ENCODE data around the gene COL4A2. TPM values are rescaled to one million over a fixed set of nuclear protein-coding genes. Genes with fewer than 3 reads are reported as not detected.

Gene COL4A2
- total RNA-seq, 1 experiment from 2014 or later, result 1.6 TPM

DNA sequence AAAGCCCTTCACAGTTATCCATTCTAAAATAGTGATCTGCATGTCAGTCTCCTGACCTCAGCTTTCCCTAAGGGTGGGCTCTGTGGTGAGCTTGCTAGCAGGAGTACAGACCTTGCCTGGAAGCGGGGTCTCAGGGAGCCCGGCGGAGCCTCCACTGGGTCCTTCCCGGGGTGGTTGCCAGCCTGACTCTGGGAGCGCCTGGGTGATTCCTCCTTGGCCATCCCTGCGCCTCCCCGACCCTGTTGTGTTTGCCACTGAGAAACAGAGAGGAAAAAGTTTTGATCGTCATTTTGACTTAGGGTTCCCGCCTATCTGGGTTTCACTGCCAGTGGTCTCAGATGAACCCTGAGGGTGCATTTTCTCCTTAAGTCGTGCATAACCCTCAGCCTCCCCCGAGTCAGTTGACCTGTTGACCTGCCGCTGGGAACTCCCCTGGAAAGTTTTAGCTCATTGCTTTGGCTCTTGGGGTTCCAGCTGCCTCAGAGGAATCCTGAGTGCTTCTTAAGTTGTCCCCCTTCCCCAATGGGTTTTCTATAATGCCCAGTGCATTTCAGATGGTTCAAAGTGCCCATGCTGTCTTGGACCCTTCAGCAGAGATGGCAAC lies 136.6 kb downstream of the COL4A2 start:
- H2AFZ ChIP-seq (ENCODE audit: low read depth, low read length, poor library complexity, severe bottlenecking), result no peak overlapping the region
- no peak overlapping the region for H3K4me3 ChIP-seq (replicated peaks in 1 of 2; ENCODE audit: low read depth in 1 of 2, low read length in 2 of 2)
- no peaks in the 10 kb centered on the region for H3K9me3 ChIP-seq (ENCODE audit: control insufficient read depth in 1 of 2, insufficient read depth in 1 of 2, low read depth in 1 of 2, low read length in 2 of 2)
- no peaks in the 10 kb centered on the region for H3K27me3 ChIP-seq (ENCODE audit: insufficient read depth, low read length)
- no peaks in the 10 kb centered on the region for H3K79me2 ChIP-seq (ENCODE audit: insufficient read depth, low read length)
- RAD21 ChIA-PET (ENCODE audit: low non-redundant PET in 1 of 2, low total read pairs in 2 of 2, uncharacterized antibody in 2 of 2, unreplicated experiment in 2 of 2), result interaction anchor here in 1 of 2 experiments (0.7 kb wide), 1 partner anchor 196 kb away, joined by 3 read pairs; no protein-coding TSS in a partner anchor
- intact Hi-C loops (cut with micrococcal nuclease), result loop anchor here (1.0 kb wide), 1 partner anchor 221 kb away; no protein-coding TSS in a partner anchor
- no peaks in the 10 kb centered on the region for H4K20me1 ChIP-seq (ENCODE audit: insufficient read depth)
- no peak overlapping the region for H3K4me2 ChIP-seq (ENCODE audit: low read length)
- DNase-seq (ENCODE audit: low read depth, low spot score) (no peak), ATAC-seq (no peak)
- no peak overlapping the region for H3K27ac ChIP-seq (ENCODE audit: low read depth, low read length)
- no peaks in the 10 kb centered on the region for H3K36me3 ChIP-seq (ENCODE audit: control insufficient read depth in 1 of 2, insufficient read depth in 2 of 2, low read length in 2 of 2)
- POLR2A ChIA-PET, result interaction anchor here (1.1 kb wide), 1 partner anchor 223 kb away, joined by 4 read pairs; no protein-coding TSS in a partner anchor
- no peak overlapping the region for H3K9ac ChIP-seq (ENCODE audit: low read length)
- no peaks in the 10 kb centered on the region for H3K9me2 ChIP-seq (ENCODE audit: insufficient read depth)
- CTCF ChIA-PET, result interaction anchor here (0.8 to 2.6 kb wide), 6 partner anchors 12 to 286 kb away, joined by 3 to 18 read pairs (median 6); no protein-coding TSS in a partner anchor
- no TSS peak for BruUV-seq (replicated peaks)
- TF ChIP-seq POLR2AphosphoS5 (IDR thresholded peaks at IDR 0.05; ENCODE audit: low read depth, low read length), result no peak
- H3K4me1 ChIP-seq (ENCODE audit: control insufficient read depth in 1 of 2, insufficient read depth in 2 of 2, low read length in 2 of 2), result peaks cover 17 to 22% of the 10 kb centered on the region in 2 experiments

DNA sequence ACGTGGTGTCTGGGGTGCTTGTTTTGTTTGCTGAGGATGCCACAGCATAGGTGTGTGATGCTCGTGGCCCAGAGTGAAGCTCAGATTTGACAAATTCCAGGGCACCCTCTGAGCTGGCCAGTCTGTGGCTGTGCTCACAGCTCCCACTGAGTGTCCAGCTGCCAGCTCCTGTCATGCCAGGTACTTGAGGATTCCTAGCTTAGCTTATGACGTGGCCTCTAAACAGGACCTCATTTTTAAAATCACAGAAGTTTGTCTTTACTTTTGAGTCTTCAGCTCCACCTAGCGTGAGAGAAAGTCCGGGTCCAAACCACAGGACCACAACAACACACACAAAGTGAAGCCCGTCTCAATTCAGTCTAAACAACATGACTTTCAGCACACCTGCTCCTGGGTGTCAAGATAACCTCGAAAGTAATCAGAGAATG lies 137.2 kb downstream of the COL4A2 start:
- DNase-seq (ENCODE audit: low read depth, low spot score) (peak; percentile 8), ATAC-seq (peak; percentile 58)
- CTCF ChIA-PET, result interaction anchor here (0.8 to 2.6 kb wide), 7 partner anchors 12 to 286 kb away, joined by 3 to 18 read pairs (median 4); no protein-coding TSS in a partner anchor

More for the DNA sequence above, 137.2 kb downstream of the COL4A2 start:
- intact Hi-C loops (cut with micrococcal nuclease), result loop anchor here (1.0 kb wide), 1 partner anchor 222 kb away; no protein-coding TSS in a partner anchor
- no peaks in the 10 kb centered on the region for H3K79me2 ChIP-seq (ENCODE audit: insufficient read depth, low read length)
- no peak overlapping the region for H3K4me3 ChIP-seq (replicated peaks in 1 of 2; ENCODE audit: low read depth in 1 of 2, low read length in 2 of 2)
- H2AFZ ChIP-seq (ENCODE audit: low read depth, low read length, poor library complexity, severe bottlenecking), result no peak overlapping the region
- POLR2A ChIA-PET, result interaction anchor here (1.1 kb wide), 1 partner anchor 224 kb away, joined by 4 read pairs; no protein-coding TSS in a partner anchor
- H3K4me1 ChIP-seq (ENCODE audit: control insufficient read depth in 1 of 2, insufficient read depth in 2 of 2, low read length in 2 of 2), result peaks cover 22 to 28% of the 10 kb centered on the region in 2 experiments
- H3K27me3 ChIP-seq (ENCODE audit: insufficient read depth, low read length), result no peaks in the 10 kb centered on the region
- no peaks in the 10 kb centered on the region for H3K36me3 ChIP-seq (ENCODE audit: control insufficient read depth in 1 of 2, insufficient read depth in 2 of 2, low read length in 2 of 2)
- no peak overlapping the region for H3K9ac ChIP-seq (ENCODE audit: low read length)
- no peaks in the 10 kb centered on the region for H4K20me1 ChIP-seq (ENCODE audit: insufficient read depth)
- H3K4me2 ChIP-seq (ENCODE audit: low read length), result no peak overlapping the region
- no peaks in the 10 kb centered on the region for H3K9me2 ChIP-seq (ENCODE audit: insufficient read depth)
- H3K9me3 ChIP-seq (ENCODE audit: control insufficient read depth in 1 of 2, insufficient read depth in 1 of 2, low read depth in 1 of 2, low read length in 2 of 2), result no peaks in the 10 kb centered on the region
- RAD21 ChIA-PET (ENCODE audit: low non-redundant PET in 1 of 2, low total read pairs in 2 of 2, uncharacterized antibody in 2 of 2, unreplicated experiment in 2 of 2), result interaction anchor here in 1 of 2 experiments (0.7 kb wide), 1 partner anchor 197 kb away, joined by 3 read pairs; no protein-coding TSS in a partner anchor
- no TSS peak for BruUV-seq (replicated peaks)
- TF ChIP-seq, protein P1, sequence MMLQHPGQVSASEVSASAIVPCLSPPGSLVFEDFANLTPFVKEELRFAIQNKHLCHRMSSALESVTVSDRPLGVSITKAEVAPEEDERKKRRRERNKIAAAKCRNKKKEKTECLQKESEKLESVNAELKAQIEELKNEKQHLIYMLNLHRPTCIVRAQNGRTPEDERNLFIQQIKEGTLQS (IDR thresholded peaks at IDR 0.05), result no peak
- TF ChIP-seq ZNF274 (IDR thresholded peaks at IDR 0.05; ENCODE audit: low read depth, low read length), result no peak
- TF ChIP-seq, protein P2, sequence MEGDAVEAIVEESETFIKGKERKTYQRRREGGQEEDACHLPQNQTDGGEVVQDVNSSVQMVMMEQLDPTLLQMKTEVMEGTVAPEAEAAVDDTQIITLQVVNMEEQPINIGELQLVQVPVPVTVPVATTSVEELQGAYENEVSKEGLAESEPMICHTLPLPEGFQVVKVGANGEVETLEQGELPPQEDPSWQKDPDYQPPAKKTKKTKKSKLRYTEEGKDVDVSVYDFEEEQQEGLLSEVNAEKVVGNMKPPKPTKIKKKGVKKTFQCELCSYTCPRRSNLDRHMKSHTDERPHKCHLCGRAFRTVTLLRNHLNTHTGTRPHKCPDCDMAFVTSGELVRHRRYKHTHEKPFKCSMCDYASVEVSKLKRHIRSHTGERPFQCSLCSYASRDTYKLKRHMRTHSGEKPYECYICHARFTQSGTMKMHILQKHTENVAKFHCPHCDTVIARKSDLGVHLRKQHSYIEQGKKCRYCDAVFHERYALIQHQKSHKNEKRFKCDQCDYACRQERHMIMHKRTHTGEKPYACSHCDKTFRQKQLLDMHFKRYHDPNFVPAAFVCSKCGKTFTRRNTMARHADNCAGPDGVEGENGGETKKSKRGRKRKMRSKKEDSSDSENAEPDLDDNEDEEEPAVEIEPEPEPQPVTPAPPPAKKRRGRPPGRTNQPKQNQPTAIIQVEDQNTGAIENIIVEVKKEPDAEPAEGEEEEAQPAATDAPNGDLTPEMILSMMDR (IDR thresholded peaks at IDR 0.05 in 2 of 3, conservative IDR thresholded peaks at IDR 0.05 in 1 of 3; ENCODE audit: borderline replicate concordance in 1 of 3, insufficient read depth in 1 of 3, low read depth in 2 of 3, low read length in 2 of 3), result peak; percentile 32 to 51 (median 50); a peak in 3 of 6 replicates
- TF ChIP-seq, protein P3, sequence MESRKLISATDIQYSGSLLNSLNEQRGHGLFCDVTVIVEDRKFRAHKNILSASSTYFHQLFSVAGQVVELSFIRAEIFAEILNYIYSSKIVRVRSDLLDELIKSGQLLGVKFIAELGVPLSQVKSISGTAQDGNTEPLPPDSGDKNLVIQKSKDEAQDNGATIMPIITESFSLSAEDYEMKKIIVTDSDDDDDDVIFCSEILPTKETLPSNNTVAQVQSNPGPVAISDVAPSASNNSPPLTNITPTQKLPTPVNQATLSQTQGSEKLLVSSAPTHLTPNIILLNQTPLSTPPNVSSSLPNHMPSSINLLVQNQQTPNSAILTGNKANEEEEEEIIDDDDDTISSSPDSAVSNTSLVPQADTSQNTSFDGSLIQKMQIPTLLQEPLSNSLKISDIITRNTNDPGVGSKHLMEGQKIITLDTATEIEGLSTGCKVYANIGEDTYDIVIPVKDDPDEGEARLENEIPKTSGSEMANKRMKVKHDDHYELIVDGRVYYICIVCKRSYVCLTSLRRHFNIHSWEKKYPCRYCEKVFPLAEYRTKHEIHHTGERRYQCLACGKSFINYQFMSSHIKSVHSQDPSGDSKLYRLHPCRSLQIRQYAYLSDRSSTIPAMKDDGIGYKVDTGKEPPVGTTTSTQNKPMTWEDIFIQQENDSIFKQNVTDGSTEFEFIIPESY (IDR thresholded peaks at IDR 0.05; ENCODE audit: extremely low read depth, insufficient replicate concordance, low read length), result no peak
- peak; percentile 74 for TF ChIP-seq RAD21 (IDR thresholded peaks at IDR 0.05; ENCODE audit: low read depth)
- H3K27ac ChIP-seq (ENCODE audit: low read depth, low read length), result no peak overlapping the region
